Smooth muscle cell (in vitro differentiated cells): ENCODE measurements around the gene GDA. TPM values are rescaled to one million over a fixed set of nuclear protein-coding genes. Genes with fewer than 3 reads are reported as not detected.
A peak's percentile ranks its signal among the peaks of the same experiment; 100 is the strongest.
"Not testable (repeated sequence)": the region's sequence is repeated elsewhere in the genome, so short reads cannot be mapped to it uniquely, and the experiment has no call there.

ENCODE experiments used
- DNase-seq: peaks from one replicate; lab custom pipeline; 2025; ENCODE audit not compliant: unreplicated experiment; lab: John Stamatoyannopoulos, UW
- H2AFZ ChIP-seq: fragments of 200-600 bp; sonication (generic); 2 replicates; pipeline ENCODE4 v1.6.0; 2016; ENCODE audit warnings: antibody characterized with exemption, low read depth, mild to moderate bottlenecking
- H3F3A ChIP-seq: fragments of 200-600 bp; sonication (generic); 2 replicates; pipeline ENCODE4 v1.6.0; 2017; ENCODE audit warnings: antibody characterized with exemption, low read depth
- H3K27ac ChIP-seq: fragments of 200-600 bp; sonication (generic); 2 replicates; pipeline ENCODE4 v1.5.1; 2016; ENCODE audit warnings: low read depth, mild to moderate bottlenecking
- H3K27me3 ChIP-seq: fragments of 200-600 bp; sonication (generic); 2 replicates; pipeline ENCODE4 v1.6.1; 2016; ENCODE audit warnings: low read depth, mild to moderate bottlenecking
- H3K36me3 ChIP-seq: fragments of 200-600 bp; sonication (generic); 2 replicates; pipeline ENCODE4 v1.5.1; 2016; ENCODE audit warnings: low read depth
- H3K4me1 ChIP-seq: fragments of 200-600 bp; sonication (generic); 2 replicates; pipeline ENCODE4 v1.5.1; 2016; ENCODE audit warnings: low read depth
- H3K4me2 ChIP-seq: fragments of 200-600 bp; sonication (generic); 2 replicates; pipeline ENCODE4 v1.6.0; 2016; ENCODE audit warnings: mild to moderate bottlenecking
- H3K4me3 ChIP-seq: fragments of 200-600 bp; sonication (generic); 2 replicates; pipeline ENCODE4 v1.5.1; 2016; ENCODE audit warnings: mild to moderate bottlenecking
- H3K79me2 ChIP-seq: fragments of 200-600 bp; sonication (generic); 2 replicates; pipeline ENCODE4 v1.6.0; 2016; ENCODE audit warnings: low read depth, mild to moderate bottlenecking
- H3K9ac ChIP-seq: fragments of 200-600 bp; sonication (generic); 2 replicates; pipeline ENCODE4 v1.6.0; 2016; ENCODE audit warnings: low read depth
- H3K9me3 ChIP-seq: fragments of 200-600 bp; sonication (generic); replicated peaks from 2 replicates; pipeline ENCODE4 v1.5.1; 2016; ENCODE audit warnings: low read depth
- H4K20me1 ChIP-seq: fragments of 200-600 bp; sonication (generic); 2 replicates; pipeline ENCODE4 v1.6.0; 2016; ENCODE audit warnings: low read depth
- WGBS: methylation state at CpG from one replicate; pipeline ENCODE4 v1.1.7; 2016; ENCODE audit warnings: low lambda C conversion rate; 5-methylcytosine and 5-hydroxymethylcytosine counted together
- polyA plus RNA-seq: library from polyadenylated mRNA; unstranded; fragments of >200 nt; fragmentation: Nextera tagmentation; extraction: Ambion mirVana; gene quantifications from 2 replicates; pipeline ENCODE4 v1.2.1, GENCODE V29; 2016
- total RNA-seq: library from RNA; depleted of rRNA; stranded (reverse); fragments of >200 nt; gene quantifications from 2 replicates; pipeline ENCODE4 v1.2.3, GENCODE V29; 2014
- TF ChIP-seq, protein P1 (sequence below): fragments of 200-600 bp; sonication (generic); IDR thresholded peaks from 2 replicates; pipeline ENCODE4 v1.5.1; 2017; ENCODE audit warnings: borderline replicate concordance, mild to moderate bottlenecking, antibody characterized with exemption; ENCODE audit not compliant: insufficient read depth, poor library complexity, severe bottlenecking

The GDA gene
- total and polyA plus RNA-seq, 2 experiments from 2014 or later, result 1.4 to 10.3 TPM

DNA sequence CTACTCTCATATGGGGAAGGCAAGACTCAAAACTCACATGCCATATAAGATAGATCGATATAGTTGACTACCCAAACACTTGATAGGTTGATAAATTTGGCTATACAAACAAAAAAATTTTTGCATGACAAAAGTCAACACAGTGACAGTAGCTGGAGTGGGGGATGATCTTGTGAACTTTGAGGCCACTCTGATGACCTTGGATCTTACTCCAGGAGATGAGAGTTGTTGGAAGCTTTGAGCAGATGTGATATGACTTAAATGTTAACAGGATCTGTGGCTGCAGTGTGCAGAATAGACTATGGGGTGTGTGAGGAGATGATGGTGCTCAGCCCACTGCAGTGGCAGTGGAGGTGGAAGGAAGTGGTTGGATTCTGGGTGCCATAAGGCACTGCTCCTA is 114.3 kb downstream of the GDA start:
- Histone ChIP-seq H3K27ac (no peak overlapping the region), H3K36me3 (no peaks in the 10 kb centered on the region), H3K79me2 (no peaks in the 10 kb centered on the region), H4K20me1 (no peaks in the 10 kb centered on the region), H2AFZ (no peak overlapping the region), H3K4me3 (no peak overlapping the region), H3K9me3 (no peaks in the 10 kb centered on the region), H3F3A (no peaks in the 10 kb centered on the region), H3K9ac (no peak overlapping the region), H3K4me1 (no peaks in the 10 kb centered on the region), H3K27me3 (no peaks in the 10 kb centered on the region), H3K4me2 (no peak overlapping the region)
- no peak for DNase-seq
- TF ChIP-seq, protein P1, sequence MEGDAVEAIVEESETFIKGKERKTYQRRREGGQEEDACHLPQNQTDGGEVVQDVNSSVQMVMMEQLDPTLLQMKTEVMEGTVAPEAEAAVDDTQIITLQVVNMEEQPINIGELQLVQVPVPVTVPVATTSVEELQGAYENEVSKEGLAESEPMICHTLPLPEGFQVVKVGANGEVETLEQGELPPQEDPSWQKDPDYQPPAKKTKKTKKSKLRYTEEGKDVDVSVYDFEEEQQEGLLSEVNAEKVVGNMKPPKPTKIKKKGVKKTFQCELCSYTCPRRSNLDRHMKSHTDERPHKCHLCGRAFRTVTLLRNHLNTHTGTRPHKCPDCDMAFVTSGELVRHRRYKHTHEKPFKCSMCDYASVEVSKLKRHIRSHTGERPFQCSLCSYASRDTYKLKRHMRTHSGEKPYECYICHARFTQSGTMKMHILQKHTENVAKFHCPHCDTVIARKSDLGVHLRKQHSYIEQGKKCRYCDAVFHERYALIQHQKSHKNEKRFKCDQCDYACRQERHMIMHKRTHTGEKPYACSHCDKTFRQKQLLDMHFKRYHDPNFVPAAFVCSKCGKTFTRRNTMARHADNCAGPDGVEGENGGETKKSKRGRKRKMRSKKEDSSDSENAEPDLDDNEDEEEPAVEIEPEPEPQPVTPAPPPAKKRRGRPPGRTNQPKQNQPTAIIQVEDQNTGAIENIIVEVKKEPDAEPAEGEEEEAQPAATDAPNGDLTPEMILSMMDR, result no peak
- 93% methylated on average over 1 of the region's 1 CpG for WGBS

DNA sequence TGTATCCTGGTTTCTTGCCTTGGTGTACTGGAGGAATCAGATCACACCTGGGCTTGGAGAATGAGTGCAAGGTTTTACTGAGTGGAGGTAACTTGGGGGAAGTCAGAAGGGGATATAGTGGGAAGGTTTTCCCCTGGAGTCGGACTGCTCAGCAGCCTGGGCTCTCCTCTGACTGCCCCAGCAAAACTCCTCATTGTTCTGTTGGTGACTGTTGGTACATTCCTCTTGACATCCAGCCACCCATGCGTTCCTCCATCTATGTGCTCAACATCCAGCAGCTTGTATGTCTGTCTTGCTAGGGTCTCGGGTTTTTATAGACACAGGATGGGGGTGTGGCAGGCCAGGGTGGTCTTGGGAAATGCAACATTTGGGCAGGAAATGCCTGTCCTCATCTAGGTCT is 119.7 kb downstream of the GDA start:
- Histone ChIP-seq H3K4me3 (no peak overlapping the region), H3K9ac (no peak overlapping the region), H3K9me3 (no peaks in the 10 kb centered on the region), H4K20me1 (no peaks in the 10 kb centered on the region), H3K4me2 (no peak overlapping the region), H3F3A (no peaks in the 10 kb centered on the region), H3K4me1 (no peaks in the 10 kb centered on the region), H3K27ac (no peak overlapping the region), H2AFZ (no peak overlapping the region), H3K79me2 (no peaks in the 10 kb centered on the region), H3K36me3 (no peaks in the 10 kb centered on the region), H3K27me3 (no peaks in the 10 kb centered on the region)
- 85% methylated on average over 3 of the region's 3 CpGs for WGBS
- TF ChIP-seq, protein P1, result no peak
- no peak for DNase-seq

DNA sequence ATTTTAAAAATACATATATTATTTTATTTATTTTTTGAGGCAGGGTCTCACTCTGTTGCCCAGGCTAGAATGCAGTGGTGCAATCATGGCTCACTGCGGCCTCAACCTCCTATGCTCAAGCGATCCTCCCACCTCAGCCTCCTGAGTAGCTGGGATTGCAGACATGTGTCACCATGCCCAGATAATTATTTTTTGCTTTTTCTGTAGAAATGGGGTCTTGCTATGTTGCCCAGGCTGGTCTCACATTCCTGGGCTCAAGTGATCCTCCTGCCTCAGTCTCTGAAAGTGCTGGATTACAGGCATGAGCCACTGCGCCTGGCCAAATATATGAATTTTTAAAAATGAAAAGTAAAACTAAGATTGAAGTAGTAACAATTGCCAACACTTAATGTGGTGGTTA is 121.1 kb downstream of the GDA start:
- not testable (repeated sequence) for H3K36me3 ChIP-seq, DNase-seq, H3K79me2 ChIP-seq, H3K9me3 ChIP-seq, H3K9ac ChIP-seq, H3K4me3 ChIP-seq, H4K20me1 ChIP-seq, H3K27ac ChIP-seq, H3K4me2 ChIP-seq, H3K27me3 ChIP-seq, H3K4me1 ChIP-seq, H3F3A ChIP-seq, H2AFZ ChIP-seq
- WGBS, result 99% methylated on average over 3 of the region's 3 CpGs

DNA sequence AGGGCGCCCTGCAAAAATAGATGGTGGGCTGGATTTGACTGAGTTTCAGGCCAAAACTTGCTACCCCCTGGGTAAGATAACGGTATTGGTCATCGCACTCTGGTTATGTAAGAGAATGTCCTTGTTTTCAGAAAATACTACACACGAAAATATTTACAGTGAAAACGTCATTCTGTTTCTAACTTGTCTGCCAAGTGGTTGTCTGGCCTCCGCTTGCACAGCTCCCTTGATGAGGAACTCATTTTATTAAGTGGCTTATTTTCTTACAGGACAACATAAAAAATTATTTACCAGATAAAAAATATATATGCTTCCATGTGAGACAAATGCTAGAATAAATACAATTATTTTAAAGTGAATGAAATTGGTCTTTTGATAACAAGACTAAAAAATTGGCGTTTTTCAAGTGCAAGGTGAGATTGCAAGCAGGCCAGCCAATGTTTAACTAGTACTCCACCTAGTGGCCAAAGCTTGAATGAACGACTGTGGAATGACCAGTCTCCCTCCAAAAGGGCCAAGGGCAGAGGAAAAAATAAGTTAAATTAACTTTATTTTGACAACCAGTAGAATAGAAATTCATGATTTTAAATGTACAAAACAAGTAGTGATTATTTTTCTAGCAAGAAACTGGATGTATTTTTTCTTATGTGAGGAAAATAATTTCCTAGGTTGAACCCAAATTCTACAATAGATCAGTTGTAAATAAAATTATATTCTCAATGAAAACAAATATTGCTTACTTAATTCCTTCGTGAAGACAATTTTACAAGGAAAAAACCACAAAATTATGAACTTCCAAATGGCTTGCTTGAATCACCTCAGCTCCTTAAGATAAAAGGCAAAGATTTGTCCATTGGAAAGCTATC is 122.6 kb downstream of the GDA start:
- DNase-seq, result no peak
- no peaks in the 10 kb centered on the region for H3K79me2 ChIP-seq
- H3K9me3 ChIP-seq, result no peaks in the 10 kb centered on the region
- no peaks in the 10 kb centered on the region for H3K4me1 ChIP-seq
- TF ChIP-seq, protein P1, result peak; percentile 82
- no peaks in the 10 kb centered on the region for H4K20me1 ChIP-seq
- no peak overlapping the region for H3K9ac ChIP-seq
- no peak overlapping the region for H3K27ac ChIP-seq
- no peaks in the 10 kb centered on the region for H3K27me3 ChIP-seq
- no peak overlapping the region for H3K4me2 ChIP-seq
- WGBS, result 50% methylated on average over 9 of the region's 9 CpGs
- no peak overlapping the region for H3K4me3 ChIP-seq
- H2AFZ ChIP-seq, result no peak overlapping the region
- H3K36me3 ChIP-seq, result no peaks in the 10 kb centered on the region
- H3F3A ChIP-seq, result no peaks in the 10 kb centered on the region
